ENCODE results near the gene SURF6. TPM values are rescaled to one million over a fixed set of nuclear protein-coding genes. Genes with fewer than 3 reads are reported as not detected.
"Not testable (repeated sequence)": the region's sequence is repeated elsewhere in the genome, so short reads cannot be mapped to it uniquely, and the experiment has no call there.

SURF6 gene
- total and polyA plus RNA-seq, 4 experiments from 2014 or later, result 2.3 to 28.9 (median 21.0) TPM

- Mint-ChIP-seq H3K27ac (peak overlapping the region in 1 of 7 donors; percentile 65), H3K27me3 (no peaks in the 10 kb centered on the region), H3K4me3 (no peak overlapping the region), H3K4me1 (peaks cover 6 to 8% (median 7%) of the 10 kb centered on the region in 4 donors), H3K9me3 (no peaks in the 10 kb centered on the region), H3K36me3 (peaks cover 0 to 6% of the 10 kb centered on the region in 2 donors)
- Histone ChIP-seq H3K36me3 (ENCODE audit: insufficient read depth, low read length) (no peaks in the 10 kb centered on the region), H3K9me3 (ENCODE audit: control insufficient read depth in 1 of 2, low read length in 2 of 2) (no peaks in the 10 kb centered on the region), H3K27me3 (ENCODE audit: insufficient read depth, low read length) (no peaks in the 10 kb centered on the region), H3K4me3 (ENCODE audit: low read length in 2 of 2) (no peak overlapping the region), H3K4me1 (ENCODE audit: insufficient read depth, low read length) (peaks cover 13% of the 10 kb centered on the region), H3K27ac (ENCODE audit: low read depth, low read length) (no peak overlapping the region)
- POLR2A ChIA-PET (ENCODE audit: partially characterized antibody), result interaction anchor here (1.1 to 18.7 kb wide), 2 partner anchors 27 to 35 kb away, joined by 3 to 437 read pairs; partner anchors contain the start of genes MED22, RPL7A, SURF1 and SURF2
- CTCF ChIA-PET (ENCODE audit: partially characterized antibody), result interaction anchor here (0.7 to 0.9 kb wide), 2 partner anchors 40 to 220 kb away, joined by 3 read pairs; no protein-coding TSS in a partner anchor
- intact Hi-C loops (cut with micrococcal nuclease), result no loop called here
- no peak for DNase-seq
Observed at GRCh38 chr9:133379153-133380086, 43.4 kb upstream of the SURF6 start.

- ChIA-PET POLR2A (ENCODE audit: partially characterized antibody) (interaction anchor here (1.1 to 18.7 kb wide), 2 partner anchors 26 to 36 kb away, joined by 3 to 437 read pairs; partner anchors contain the start of genes MED22, RPL7A, SURF1 and SURF2), CTCF (ENCODE audit: partially characterized antibody) (interaction anchor here (0.9 kb wide), 1 partner anchor 39 kb away, joined by 3 read pairs; no protein-coding TSS in a partner anchor)
- H3K4me3 Mint-ChIP-seq, result peak overlapping the region in 6 of 8 donors; percentile 5 to 65 (median 41)
- peak overlapping the region in 3 of 7 donors; percentile 42 to 65 (median 57) for H3K27ac Mint-ChIP-seq
- intact Hi-C loops (cut with micrococcal nuclease), result no loop called here
- H3K9me3 Mint-ChIP-seq, result no peaks in the 10 kb centered on the region
- Histone ChIP-seq H3K27me3 (ENCODE audit: insufficient read depth, low read length) (no peaks in the 10 kb centered on the region), H3K4me1 (ENCODE audit: insufficient read depth, low read length) (peaks cover 21% of the 10 kb centered on the region), H3K9me3 (ENCODE audit: control insufficient read depth in 1 of 2, low read length in 2 of 2) (no peaks in the 10 kb centered on the region), H3K27ac (ENCODE audit: low read depth, low read length) (no peak overlapping the region), H3K36me3 (ENCODE audit: insufficient read depth, low read length) (no peaks in the 10 kb centered on the region), H3K4me3 (ENCODE audit: low read length in 2 of 2) (no peak overlapping the region)
- H3K4me1 Mint-ChIP-seq, result peaks cover 8 to 16% (median 12%) of the 10 kb centered on the region in 4 donors
- no peaks in the 10 kb centered on the region for H3K27me3 Mint-ChIP-seq
- H3K36me3 Mint-ChIP-seq, result peaks cover 0 to 10% of the 10 kb centered on the region in 2 donors
- no peak for DNase-seq
Observed at GRCh38 chr9:133378408-133378962, 42.5 kb upstream of the SURF6 start.

- DNase-seq, result peak in 1 of 5 donors; percentile 1
- intact Hi-C loops (cut with micrococcal nuclease), result no loop called here
- Histone ChIP-seq H3K27me3 (ENCODE audit: insufficient read depth, low read length) (no peaks in the 10 kb centered on the region), H3K36me3 (ENCODE audit: insufficient read depth, low read length) (peaks cover 3% of the 10 kb centered on the region), H3K4me3 (ENCODE audit: low read length in 2 of 2) (no peak overlapping the region), H3K9me3 (ENCODE audit: control insufficient read depth in 1 of 2, low read length in 2 of 2) (no peaks in the 10 kb centered on the region), H3K27ac (ENCODE audit: low read depth, low read length) (no peak overlapping the region), H3K4me1 (ENCODE audit: insufficient read depth, low read length) (peaks cover 28% of the 10 kb centered on the region)
- Mint-ChIP-seq H3K36me3 (peaks cover 0 to 10% of the 10 kb centered on the region in 2 donors), H3K4me3 (peak overlapping the region in 4 of 8 donors; percentile 21 to 65 (median 48)), H3K27ac (peak overlapping the region in 1 of 7 donors; percentile 65), H3K27me3 (no peaks in the 10 kb centered on the region), H3K4me1 (peaks cover 9 to 23% (median 18%) of the 10 kb centered on the region in 4 donors), H3K9me3 (no peaks in the 10 kb centered on the region)
- ChIA-PET POLR2A (ENCODE audit: partially characterized antibody) (interaction anchor here (2.0 to 18.7 kb wide), 2 partner anchors 25 to 39 kb away, joined by 10 to 437 read pairs; partner anchors contain the start of genes MED22, RPL7A, SURF1 and SURF2), CTCF (ENCODE audit: partially characterized antibody) (interaction anchor here (1.5 kb wide), 1 partner anchor 191 kb away, joined by 6 read pairs; no protein-coding TSS in a partner anchor)
Observed at GRCh38 chr9:133377721-133378216, 41.8 kb upstream of the SURF6 start.

GRCh38 chr9:133377280-133377679 lies 41.3 kb upstream of the SURF6 start:
- H3K9me3 Mint-ChIP-seq; H3K36me3 ChIP-seq (ENCODE audit: insufficient read depth, low read length); H3K9me3 ChIP-seq (ENCODE audit: control insufficient read depth in 1 of 2, low read length in 2 of 2); H3K27ac ChIP-seq (ENCODE audit: low read depth, low read length); H3K4me3 ChIP-seq (ENCODE audit: low read length in 2 of 2); intact Hi-C loops (cut with micrococcal nuclease); H3K27me3 Mint-ChIP-seq; H3K27me3 ChIP-seq (ENCODE audit: insufficient read depth, low read length): not testable (repeated sequence)
- Mint-ChIP-seq H3K4me3 (peak overlapping the region; percentile 52 to 79 (median 65)), H3K4me1 (peaks cover 14 to 28% (median 22%) of the 10 kb centered on the region in 4 donors), H3K36me3 (peaks cover 0 to 11% of the 10 kb centered on the region in 2 donors), H3K27ac (peak overlapping the region in 5 of 7 donors; percentile 22 to 87 (median 65))
- H3K4me1 ChIP-seq (ENCODE audit: insufficient read depth, low read length), result peaks cover 33% of the 10 kb centered on the region
- DNase-seq, result peak in 1 of 5 donors; percentile 7
- POLR2A ChIA-PET (ENCODE audit: partially characterized antibody), result interaction anchor here (0.9 to 18.7 kb wide), 6 partner anchors 9 to 102 kb away, joined by 3 to 437 read pairs (median 4); partner anchors contain the start of genes MED22, RPL7A, SLC2A6 and SURF1
- CTCF ChIA-PET (ENCODE audit: partially characterized antibody), result interaction anchor here (1.3 to 1.5 kb wide), 2 partner anchors 19 to 191 kb away, joined by 3 to 6 read pairs; no protein-coding TSS in a partner anchor

GRCh38 chr9:133375724-133376654 lies 40.0 kb upstream of the SURF6 start, which contains the start of the genes STKLD1 and SURF4:
TSS of gene STKLD1 (plus strand) at chr9:133376366. CDS start at chr9:133376474, 108 bp downstream.
TSS of gene SURF4 (minus strand) at chr9:133376060. CDS start at chr9:133375969, 91 bp downstream.
- no peaks in the 10 kb centered on the region for H3K27me3 ChIP-seq (ENCODE audit: insufficient read depth, low read length)
- peaks cover 45% of the 10 kb centered on the region for H3K4me1 ChIP-seq (ENCODE audit: insufficient read depth, low read length)
- no peaks in the 10 kb centered on the region for H3K27me3 Mint-ChIP-seq
- H3K4me1 Mint-ChIP-seq, result peaks cover 27 to 40% (median 35%) of the 10 kb centered on the region in 4 donors
- CTCF ChIA-PET (ENCODE audit: partially characterized antibody), result interaction anchor here (0.6 to 5.5 kb wide), 4 partner anchors 18 to 190 kb away, joined by 3 to 51 read pairs (median 4); partner anchors contain the start of genes SURF1 and SURF2
- peaks cover 4% of the 10 kb centered on the region for H3K36me3 ChIP-seq (ENCODE audit: insufficient read depth, low read length)
- H3K27ac ChIP-seq (ENCODE audit: low read depth, low read length), result peak within 1 kb of the TSS; percentile 89
- peak; percentile 89 to 95 (median 92) for DNase-seq
- POLR2A ChIA-PET (ENCODE audit: partially characterized antibody), result interaction anchor here (0.8 to 18.7 kb wide), 8 partner anchors 9 to 103 kb away, joined by 3 to 437 read pairs (median 4); partner anchors contain the start of genes MED22, RPL7A, SLC2A6 and SURF1
- peak within 1 kb of the TSS; percentile 82 to 98 (median 96) for H3K27ac Mint-ChIP-seq
- H3K4me3 Mint-ChIP-seq, result peak within 1 kb of the TSS; percentile 89 to 97 (median 92)
- H3K36me3 Mint-ChIP-seq, result peaks cover 0 to 17% of the 10 kb centered on the region in 2 donors
- no peaks in the 10 kb centered on the region for H3K9me3 ChIP-seq (ENCODE audit: control insufficient read depth in 1 of 2, low read length in 2 of 2)
- peak within 1 kb of the TSS; percentile 59 to 72 for H3K4me3 ChIP-seq (ENCODE audit: low read length in 2 of 2)
- intact Hi-C loops (cut with micrococcal nuclease), result loop anchor here (1.0 kb wide), 4 partner anchors 20 to 42 kb away; partner anchors contain the start of genes MED22, REXO4, RPL7A and SURF1
- H3K9me3 Mint-ChIP-seq, result no peaks in the 10 kb centered on the region

All from CD4-positive, alpha-beta memory T cell (primary cell).